T-cell (primary cell): Measurements from ENCODE around the gene ACVR1B. TPM values are rescaled to one million over a fixed set of nuclear protein-coding genes. Genes with fewer than 3 reads are reported as not detected.
A peak's percentile ranks its signal among the peaks of the same experiment; 100 is the strongest.

Experiments used
- ATAC-seq, 4 experiments: fragments of 200-7000 bp in 3 of 4; fragments of 150-1000 bp in 1 of 4; cut with Tn5 transposase; replicated peaks in 1 of 4; 1 replicate in 3 of 4; 2 replicates in 1 of 4; pipeline ENCODE4 v1.10.0; 2021; ENCODE audit warnings: moderate library complexity in 3 of 4, mild to moderate bottlenecking in 2 of 4, moderate number of reproducible peaks in 1 of 4
- CTCF ChIA-PET, 2 donors: fragments of 300-600 bp; sonication (Branson Sonifier 250); formaldehyde crosslinking; loops; one replicate each; lab custom pipeline; 2022; ENCODE audit warnings: antibody characterized with exemption in 2 of 2; lab: Charles Lee
- POLR2A ChIA-PET, 2 donors: fragments of 300-600 bp; sonication (Branson Sonifier 250); formaldehyde crosslinking; loops; one replicate each; lab custom pipeline; 2022; ENCODE audit warnings: antibody characterized with exemption in 2 of 2; lab: Charles Lee
- DNase-seq, 35 experiments: peaks; one replicate each; pipeline versions ENCODE4 v3.0.0 to v3.0.0-alpha.2; 2013 to 2023
- H3K27ac ChIP-seq: one replicate; pipeline ENCODE4 v1.5.1; 2013; ENCODE audit warnings: low read length
- H3K27me3 ChIP-seq, 2 experiments: replicated peaks in 1 of 2; 1 replicate in 1 of 2; 2 replicates in 1 of 2; pipeline versions ENCODE4 v1.6.1 to v1.7.0; 2013; ENCODE audit warnings: low read length in 1 of 2, mixed read lengths in 1 of 2; ENCODE audit not compliant: control insufficient read depth in 2 of 2, insufficient read depth in 2 of 2; ENCODE audit errors: extremely low read depth in 1 of 2
- H3K36me3 ChIP-seq, 2 donors: 1 replicate in 1 of 2; 2 replicates in 1 of 2; pipeline versions ENCODE4 v1.6.1 to v1.7.0; 2013; ENCODE audit warnings: low read length in 1 of 2; ENCODE audit not compliant: control insufficient read depth in 2 of 2, insufficient read depth in 1 of 2; ENCODE audit errors: extremely low read depth in 1 of 2
- H3K4me1 ChIP-seq, 2 experiments: 1 replicate in 1 of 2; 2 replicates in 1 of 2; pipeline versions ENCODE4 v1.6.1 to v1.7.0; 2013; ENCODE audit warnings: low read length in 2 of 2, mixed read lengths in 1 of 2; ENCODE audit not compliant: insufficient read depth in 2 of 2, control insufficient read depth in 1 of 2; ENCODE audit errors: extremely low read depth in 1 of 2
- H3K4me3 ChIP-seq, 2 donors: 1 replicate in 1 of 2; 2 replicates in 1 of 2; pipeline versions ENCODE4 v1.5.1 to v1.7.0; 2013; ENCODE audit warnings: mild to moderate bottlenecking in 2 of 2, low read length in 1 of 2, moderate library complexity in 1 of 2; ENCODE audit not compliant: control insufficient read depth in 1 of 2; ENCODE audit errors: extremely low read depth in 1 of 2
- H3K9me3 ChIP-seq: 2 replicates; pipeline ENCODE4 v1.7.0; 2013
- H3K27ac Mint-ChIP-seq, 2 donors: one replicate each; pipeline ENCODE4 v1.8.0; 2020 to 2021; ENCODE audit warnings: mild to moderate bottlenecking in 2 of 2, mixed read lengths in 2 of 2
- H3K27me3 Mint-ChIP-seq, 2 donors: one replicate each; pipeline ENCODE4 v1.8.0; 2021 to 2022; ENCODE audit warnings: mixed read lengths in 2 of 2
- H3K36me3 Mint-ChIP-seq: one replicate; pipeline ENCODE4 v1.8.0; 2021; ENCODE audit warnings: mixed read lengths
- H3K4me1 Mint-ChIP-seq, 3 donors: one replicate each; pipeline ENCODE4 v1.8.0; 2020 to 2022; ENCODE audit warnings: mixed read lengths in 3 of 3, mild to moderate bottlenecking in 1 of 3
- H3K4me3 Mint-ChIP-seq, 3 donors: one replicate each; pipeline ENCODE4 v1.8.0; 2020 to 2022; ENCODE audit warnings: mild to moderate bottlenecking in 3 of 3, mixed read lengths in 3 of 3, moderate library complexity in 3 of 3
- H3K9me3 Mint-ChIP-seq, 3 donors: one replicate each; pipeline ENCODE4 v1.8.0; 2020 to 2022; ENCODE audit warnings: mixed read lengths in 3 of 3
- WGBS: methylation state at CpG from one replicate; pipeline ENCODE4 v1.1.5; 2013; ENCODE audit warnings: missing lambda C conversion rate; ENCODE audit not compliant: insufficient coverage; 5-methylcytosine and 5-hydroxymethylcytosine counted together
- total RNA-seq, 35 experiments: library from RNA in 6 of 35; stranded (reverse) in 6 of 35; fragments of 120-200 nt in 1 of 35; gene quantifications; one replicate each; pipeline versions ENCODE4 v1.2.1 to v1.2.4 and lab custom pipeline; 2013 to 2026

ACVR1B gene
- total RNA-seq, 5 donors from 2014 or later (not counting 1 experiment from before 2014, with no cell fraction given): 9.0 to 12.6 (median 11.8) TPM

DNA sequence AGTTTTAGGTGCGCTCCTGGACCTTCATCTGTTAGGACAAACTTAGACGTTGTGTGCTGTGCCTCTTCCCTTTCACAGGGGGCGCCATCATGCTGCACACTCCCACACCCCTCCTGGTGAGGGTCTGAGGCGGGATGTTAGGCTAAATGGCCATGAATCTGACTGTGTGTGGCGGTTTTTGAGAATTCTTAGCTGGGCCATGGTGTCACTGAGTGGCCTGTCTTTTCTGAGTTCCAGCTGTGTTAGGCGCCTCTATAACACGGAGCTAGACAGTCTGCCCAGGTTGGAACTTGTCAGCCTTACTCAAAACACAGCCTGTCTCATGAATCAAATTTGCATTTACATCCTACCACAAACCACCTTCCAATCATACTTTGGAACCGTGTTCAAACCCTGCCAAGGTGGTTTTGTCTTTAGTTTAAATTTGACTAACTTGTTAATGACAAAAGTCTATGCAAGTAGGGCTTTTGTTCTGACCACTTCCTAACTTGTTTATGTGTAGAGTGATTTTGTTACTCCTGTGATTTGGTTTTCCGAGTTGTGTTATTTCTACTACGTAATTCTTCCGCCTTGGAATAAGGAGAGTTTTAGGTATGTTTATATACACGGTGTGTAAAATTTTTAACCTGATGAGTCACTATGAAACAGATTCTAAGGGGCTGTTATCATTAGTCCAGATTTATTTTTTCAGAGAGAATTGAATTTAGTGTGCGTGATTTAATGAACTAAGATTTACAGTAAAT is 19.6 kb downstream of the ACVR1B start:
- POLR2A ChIA-PET: interaction anchor here in 1 of 2 donors (0.5 to 0.9 kb wide), 3 partner anchors 51 to 1110 kb away, joined by 3 read pairs; no protein-coding TSS in a partner anchor
- no peak overlapping the region for H3K27ac ChIP-seq
- whole genome bisulfite sequencing: 20% methylated on average over 1 of the region's 13 CpGs

DNA sequence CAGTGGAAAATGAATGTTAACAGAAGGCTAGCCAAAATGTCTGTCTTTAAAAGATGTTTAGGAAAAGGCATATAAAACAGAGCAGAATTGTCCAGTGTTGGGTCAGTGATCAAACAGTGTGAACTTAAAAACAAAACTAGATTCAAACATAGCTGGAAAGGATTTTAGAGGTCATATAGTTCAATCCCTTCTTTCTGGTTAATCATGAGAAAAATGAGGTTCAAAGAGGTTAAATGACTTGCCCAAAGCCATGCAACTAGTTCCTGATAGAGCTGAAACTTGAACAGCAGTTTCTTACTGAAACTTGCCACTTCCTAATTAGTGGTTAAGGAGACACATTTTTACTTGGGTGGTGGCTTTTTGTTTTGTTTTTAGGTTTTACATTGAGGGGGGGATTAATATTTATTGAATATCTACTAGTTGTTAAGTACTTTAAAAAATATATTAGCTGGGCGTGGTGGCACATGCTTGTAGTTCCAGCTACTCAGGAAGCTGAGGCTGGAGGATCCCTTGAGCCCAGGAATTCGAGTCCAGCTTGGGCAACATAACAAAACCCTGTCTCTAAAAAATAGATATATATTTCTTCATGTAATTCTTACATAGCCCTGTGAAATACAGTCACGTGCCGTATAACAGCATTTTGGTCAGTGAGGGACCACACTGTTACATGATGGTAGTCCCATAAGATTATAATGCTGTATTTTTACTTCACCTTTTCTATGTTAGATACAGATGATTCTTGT is 20.4 kb downstream of the ACVR1B start:
- Histone ChIP-seq H3K27me3 (no peaks in the 10 kb centered on the region), H3K4me1 (peaks cover 57 to 71% of the 10 kb centered on the region in 2 experiments), H3K9me3 (no peaks in the 10 kb centered on the region), H3K27ac (peak overlapping the region; percentile 46), H3K4me3 (no peak overlapping the region), H3K36me3 (peaks cover 5 to 11% of the 10 kb centered on the region in 2 donors)
- Mint-ChIP-seq H3K27me3 (no peaks in the 10 kb centered on the region), H3K9me3 (no peaks in the 10 kb centered on the region), H3K4me1 (peaks cover 69 to 78% (median 71%) of the 10 kb centered on the region in 3 donors), H3K36me3 (peaks cover 15% of the 10 kb centered on the region), H3K4me3 (peak overlapping the region in 2 of 3 donors; percentile 41 to 64), H3K27ac (peak overlapping the region; percentile 79 to 89)
- no peak for ATAC-seq
- no CpG with 5 or more reads among the region's 4 CpGs for WGBS
- POLR2A ChIA-PET: interaction anchor here (0.6 to 0.8 kb wide), 2 partner anchors 35 to 50 kb away, joined by 3 to 5 read pairs; partner anchors contain the start of gene TAMALIN (in 1 of the 2)
- CTCF ChIA-PET: interaction anchor here (1.3 to 2.8 kb wide), 6 partner anchors 9 to 53 kb away, joined by 3 to 12 read pairs (median 7); no protein-coding TSS in a partner anchor
- no peak for DNase-seq

More for the DNA sequence above, 19.6 kb downstream of the ACVR1B start:
- no peaks in the 10 kb centered on the region for H3K27me3 Mint-ChIP-seq
- peak overlapping the region; percentile 24 to 64 (median 41) for H3K4me3 Mint-ChIP-seq
- CTCF ChIA-PET: interaction anchor here (0.5 to 2.8 kb wide), 13 partner anchors 9 to 630 kb away, joined by 3 to 12 read pairs (median 3); no protein-coding TSS in a partner anchor
- no peaks in the 10 kb centered on the region for H3K27me3 ChIP-seq
- peaks cover 54 to 63% of the 10 kb centered on the region in 2 experiments for H3K4me1 ChIP-seq
- peaks cover 7% of the 10 kb centered on the region for H3K36me3 Mint-ChIP-seq
- ATAC-seq (peak; percentile 64 to 71 (median 66)), DNase-seq (peak in 17 of 35 experiments; percentile 6 to 65 (median 19))
- H3K9me3 Mint-ChIP-seq: no peaks in the 10 kb centered on the region
- peaks cover 65 to 70% (median 67%) of the 10 kb centered on the region in 3 donors for H3K4me1 Mint-ChIP-seq
- H3K4me3 ChIP-seq: no peak overlapping the region
- H3K36me3 ChIP-seq: peaks cover 4 to 5% of the 10 kb centered on the region in 2 donors
- H3K9me3 ChIP-seq: no peaks in the 10 kb centered on the region
- H3K27ac Mint-ChIP-seq: peak overlapping the region; percentile 79 to 89

DNA sequence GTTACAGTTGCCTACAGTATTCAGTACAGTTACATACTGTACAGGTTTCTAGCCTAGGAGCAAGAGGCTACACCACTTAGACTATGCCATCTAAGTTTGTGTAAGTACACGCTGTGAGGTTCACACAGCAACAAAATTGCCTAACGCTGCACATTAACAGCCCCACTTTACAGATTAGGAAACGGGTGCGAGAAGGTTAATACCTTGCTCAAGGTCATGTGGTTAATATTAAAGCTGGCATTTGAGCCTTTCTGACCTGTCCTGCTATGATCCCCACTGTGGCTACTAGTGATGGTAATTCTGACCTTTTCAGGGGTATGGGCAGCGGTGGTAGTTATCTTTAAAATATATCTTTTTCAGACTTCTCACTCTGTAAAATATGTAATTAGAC is 20.9 kb downstream of the ACVR1B start:
- DNase-seq (no peak), ATAC-seq (peak in 1 of 4 experiments; percentile 13)
- H3K27ac Mint-ChIP-seq: peak overlapping the region; percentile 71 to 89
- no peaks in the 10 kb centered on the region for H3K27me3 ChIP-seq
- H3K36me3 ChIP-seq: peaks cover 5 to 14% of the 10 kb centered on the region in 2 donors
- H3K27ac ChIP-seq: peak overlapping the region; percentile 46
- peak overlapping the region in 2 of 3 donors; percentile 3 to 64 for H3K4me3 Mint-ChIP-seq
- CTCF ChIA-PET: interaction anchor here (0.5 to 2.8 kb wide), 6 partner anchors 8 to 414 kb away, joined by 3 to 9 read pairs (median 6); no protein-coding TSS in a partner anchor
- H3K4me3 ChIP-seq: peak overlapping the region in 1 of 2 donors; percentile 26
- H3K9me3 ChIP-seq: no peaks in the 10 kb centered on the region
- peaks cover 69 to 79% (median 71%) of the 10 kb centered on the region in 3 donors for H3K4me1 Mint-ChIP-seq
- H3K27me3 Mint-ChIP-seq: no peaks in the 10 kb centered on the region
- peaks cover 17% of the 10 kb centered on the region for H3K36me3 Mint-ChIP-seq
- H3K9me3 Mint-ChIP-seq: no peaks in the 10 kb centered on the region
- POLR2A ChIA-PET: interaction anchor here in 1 of 2 donors (0.8 kb wide), 1 partner anchor 34 kb away, joined by 5 read pairs; the partner anchor contains the start of gene TAMALIN
- H3K4me1 ChIP-seq: peaks cover 57 to 76% of the 10 kb centered on the region in 2 experiments
- no CpG with 5 or more reads among the region's 5 CpGs for WGBS

DNA sequence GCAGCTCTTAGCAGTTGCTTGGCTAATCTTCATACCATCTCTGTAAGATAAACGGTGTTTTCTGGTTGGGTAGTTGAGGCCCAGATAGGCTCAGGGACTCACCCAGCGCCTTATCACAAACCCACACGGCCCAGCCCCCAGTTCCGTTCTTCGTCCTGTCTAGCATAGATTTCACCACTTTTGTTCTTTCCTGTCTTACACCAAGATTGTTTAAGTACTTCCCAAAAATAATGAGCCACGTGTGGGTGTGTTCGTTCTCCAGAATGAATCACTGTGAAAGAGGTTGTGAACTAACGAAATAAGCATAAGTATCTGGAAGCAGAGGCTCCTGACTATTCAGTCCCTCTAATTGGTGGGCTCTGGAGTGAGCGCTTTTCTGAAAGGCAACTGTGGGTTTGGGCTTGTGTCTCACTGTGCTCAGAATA is 21.4 kb downstream of the ACVR1B start:
- H3K36me3 Mint-ChIP-seq: peaks cover 17% of the 10 kb centered on the region
- ATAC-seq: peak; percentile 66 to 81 (median 70)
- H3K4me1 ChIP-seq: peaks cover 57 to 76% of the 10 kb centered on the region in 2 experiments
- no peaks in the 10 kb centered on the region for H3K27me3 ChIP-seq
- 27% methylated on average over 2 of the region's 9 CpGs for WGBS
- H3K4me3 Mint-ChIP-seq: peak overlapping the region in 2 of 3 donors; percentile 3 to 64
- DNase-seq: peak in 34 of 35 experiments; percentile 15 to 69 (median 48)
- H3K36me3 ChIP-seq: peaks cover 5 to 15% of the 10 kb centered on the region in 2 donors
- ChIA-PET CTCF (interaction anchor here (0.5 to 2.8 kb wide), 6 partner anchors 8 to 414 kb away, joined by 3 to 9 read pairs (median 6); no protein-coding TSS in a partner anchor), POLR2A (interaction anchor here in 1 of 2 donors (0.6 kb wide), 1 partner anchor 50 kb away, joined by 17 read pairs; no protein-coding TSS in a partner anchor)
- H3K27me3 Mint-ChIP-seq: no peaks in the 10 kb centered on the region
- H3K4me3 ChIP-seq: peak overlapping the region in 1 of 2 donors; percentile 26
- H3K27ac ChIP-seq: peak overlapping the region; percentile 46
- H3K9me3 Mint-ChIP-seq: no peaks in the 10 kb centered on the region
- H3K27ac Mint-ChIP-seq: peak overlapping the region; percentile 71 to 89
- H3K9me3 ChIP-seq: no peaks in the 10 kb centered on the region
- peaks cover 69 to 79% (median 71%) of the 10 kb centered on the region in 3 donors for H3K4me1 Mint-ChIP-seq

DNA sequence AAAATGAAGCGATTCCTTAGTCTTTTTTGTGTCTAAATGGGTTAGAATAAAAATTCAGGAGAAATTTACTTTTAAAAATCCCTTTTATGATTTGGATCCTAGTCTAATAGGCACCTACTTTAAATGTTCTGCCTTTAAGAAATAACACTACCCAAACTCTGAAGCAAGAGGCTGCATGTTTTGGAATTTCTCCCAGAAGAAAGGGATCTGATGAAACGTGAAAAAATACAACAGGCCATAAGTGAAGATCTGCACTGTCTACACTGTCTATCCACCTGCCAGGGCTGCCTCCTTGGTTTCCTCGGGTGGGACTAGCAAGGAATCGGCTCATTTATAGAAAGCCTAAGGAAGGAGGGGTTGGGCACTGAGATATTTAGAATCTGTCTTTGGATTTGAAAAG is 22.1 kb downstream of the ACVR1B start:
- H3K36me3 ChIP-seq: peaks cover 5 to 15% of the 10 kb centered on the region in 2 donors
- H3K9me3 Mint-ChIP-seq: no peaks in the 10 kb centered on the region
- H3K4me3 Mint-ChIP-seq: peak overlapping the region in 1 of 3 donors; percentile 64
- H3K4me3 ChIP-seq: no peak overlapping the region
- POLR2A ChIA-PET: interaction anchor here in 1 of 2 donors (0.5 to 0.6 kb wide), 2 partner anchors 50 to 897 kb away, joined by 8 to 17 read pairs; no protein-coding TSS in a partner anchor
- no peak for DNase-seq
- peak overlapping the region; percentile 71 to 89 for H3K27ac Mint-ChIP-seq
- H3K27me3 Mint-ChIP-seq: no peaks in the 10 kb centered on the region
- no peaks in the 10 kb centered on the region for H3K27me3 ChIP-seq
- WGBS: 100% methylated on average over 1 of the region's 4 CpGs
- no peaks in the 10 kb centered on the region for H3K9me3 ChIP-seq
- H3K4me1 ChIP-seq: peaks cover 57 to 76% of the 10 kb centered on the region in 2 experiments
- H3K36me3 Mint-ChIP-seq: peaks cover 17% of the 10 kb centered on the region
- H3K27ac ChIP-seq: no peak overlapping the region
- peaks cover 69 to 79% (median 71%) of the 10 kb centered on the region in 3 donors for H3K4me1 Mint-ChIP-seq
- ATAC-seq: no peak
- CTCF ChIA-PET: no interaction called here
